HG02763 (cell line): Measurements from ENCODE around the gene RMC1.
"Not testable (repeated sequence)": the region's sequence is repeated elsewhere in the genome, so short reads cannot be mapped to it uniquely, and the experiment has no call there.

Experiments used
- ATAC-seq: cut with Tn5 transposase; IDR thresholded peaks from one replicate; pipeline ENCODE4 v1.9.1; 2021; ENCODE audit warnings: mild to moderate bottlenecking, moderate library complexity; ENCODE audit not compliant: unreplicated experiment

Gene RMC1

GRCh38 chr18:23556145-23556780 is 53.0 kb downstream of the RMC1 start:
- ATAC-seq: no peak

GRCh38 chr18:23557511-23557910 is 54.2 kb downstream of the RMC1 start:
- not testable (repeated sequence) for ATAC-seq

- no peak for ATAC-seq
Observed at GRCh38 chr18:23560186-23560585, 56.9 kb downstream of the RMC1 start.

GRCh38 chr18:23563377-23564043 is 60.2 kb downstream of the RMC1 start:
- ATAC-seq: no peak

GRCh38 chr18:23565916-23566547 is 62.7 kb downstream of the RMC1 start:
- ATAC-seq: no peak

GRCh38 chr18:23567671-23568070 is 64.4 kb downstream of the RMC1 start:
- ATAC-seq: no peak

GRCh38 chr18:23568281-23569138 is 65.2 kb downstream of the RMC1 start:
- ATAC-seq: no peak

GRCh38 chr18:23569299-23570063 is 66.2 kb downstream of the RMC1 start:
- no peak for ATAC-seq

- ATAC-seq: no peak
Observed at GRCh38 chr18:23570912-23571504, 67.7 kb downstream of the RMC1 start.

- no peak for ATAC-seq
Observed at GRCh38 chr18:23572012-23572411, 68.7 kb downstream of the RMC1 start.

- ATAC-seq: no peak
Observed at GRCh38 chr18:23572570-23572969, 69.3 kb downstream of the RMC1 start.

GRCh38 chr18:23573020-23573419 is 69.7 kb downstream of the RMC1 start:
- no peak for ATAC-seq

- ATAC-seq: no peak
Observed at GRCh38 chr18:23573626-23574431, 70.5 kb downstream of the RMC1 start.

GRCh38 chr18:23574611-23575308 is 71.4 kb downstream of the RMC1 start:
- ATAC-seq: no peak

- ATAC-seq: no peak
Observed at GRCh38 chr18:23575309-23575651, 72.0 kb downstream of the RMC1 start.

- not testable (repeated sequence) for ATAC-seq
Observed at GRCh38 chr18:23577521-23577920, 74.2 kb downstream of the RMC1 start.

GRCh38 chr18:23578067-23578701 is 74.9 kb downstream of the RMC1 start:
- ATAC-seq: no peak

GRCh38 chr18:23578891-23579653 is 75.8 kb downstream of the RMC1 start:
- no peak for ATAC-seq
